WERI-Rb-1 (cell line): Measurements from ENCODE around the gene NFIA.

ENCODE experiments used
- DNase-seq: peaks from one replicate; pipeline ENCODE4 v3.0.0-alpha.2; 2020
- H3K27ac ChIP-seq: fragments of 250-450 bp; sonication (Bioruptor Pico); 2 replicates; pipeline ENCODE4 v1.5.1; 2020; ENCODE audit warnings: mild to moderate bottlenecking, moderate library complexity
- H3K27me3 ChIP-seq: fragments of 250-450 bp; sonication (Bioruptor Pico); 2 replicates; pipeline ENCODE4 v1.5.1; 2021; ENCODE audit warnings: mild to moderate bottlenecking, low read depth, moderate library complexity; ENCODE audit not compliant: insufficient read depth, severe bottlenecking
- H3K36me3 ChIP-seq: fragments of 250-450 bp; sonication (Bioruptor Pico); 2 replicates; pipeline ENCODE4 v1.5.1; 2020; ENCODE audit warnings: mild to moderate bottlenecking, moderate library complexity
- H3K4me3 ChIP-seq: 2 replicates; pipeline ENCODE4 v1.5.1; 2011; ENCODE audit warnings: low read depth, mild to moderate bottlenecking, control low read depth, low read length
- H3K9me3 ChIP-seq: fragments of 250-450 bp; sonication (Bioruptor Pico); 2 replicates; pipeline ENCODE4 v1.5.1; 2021; ENCODE audit warnings: mild to moderate bottlenecking, moderate library complexity; ENCODE audit not compliant: severe bottlenecking
- CTCF ChIP-seq: IDR thresholded peaks from 2 replicates; pipeline ENCODE4 v1.5.1; 2011; ENCODE audit warnings: low read depth, mild to moderate bottlenecking, control low read depth, inconsistent platforms, low read length

The NFIA gene

GRCh38 chr1:61494000-61494399, 411.6 kb downstream of the NFIA start:
- Histone ChIP-seq H3K9me3 (no peaks in the 10 kb centered on the region), H3K27me3 (no peaks in the 10 kb centered on the region), H3K4me3 (no peak overlapping the region), H3K27ac (no peak overlapping the region), H3K36me3 (no peaks in the 10 kb centered on the region)
- TF ChIP-seq CTCF = no peak
- DNase-seq = no peak

- Histone ChIP-seq H3K36me3 (no peaks in the 10 kb centered on the region), H3K27ac (no peak overlapping the region), H3K27me3 (no peaks in the 10 kb centered on the region), H3K4me3 (no peak overlapping the region), H3K9me3 (no peaks in the 10 kb centered on the region)
- no peak for TF ChIP-seq CTCF
- no peak for DNase-seq
Observed at GRCh38 chr1:61496501-61496900, 414.1 kb downstream of the NFIA start.

- Histone ChIP-seq H3K27me3 (no peaks in the 10 kb centered on the region), H3K9me3 (no peaks in the 10 kb centered on the region), H3K4me3 (no peak overlapping the region), H3K27ac (no peak overlapping the region), H3K36me3 (no peaks in the 10 kb centered on the region)
- no peak for TF ChIP-seq CTCF
- DNase-seq = no peak
Observed at GRCh38 chr1:61497013-61497412, 414.7 kb downstream of the NFIA start.

GRCh38 chr1:61498342-61498741, 416.0 kb downstream of the NFIA start:
- Histone ChIP-seq H3K4me3 (no peak overlapping the region), H3K27ac (no peak overlapping the region)
- TF ChIP-seq CTCF = no peak

GRCh38 chr1:61501971-61502916, 419.9 kb downstream of the NFIA start:
- no peaks in the 10 kb centered on the region for H3K27me3 ChIP-seq
- no peak for TF ChIP-seq CTCF

More at GRCh38 chr1:61498342-61498741, 416.0 kb downstream of the NFIA start:
- no peaks in the 10 kb centered on the region for H3K27me3 ChIP-seq
- H3K36me3 ChIP-seq = no peaks in the 10 kb centered on the region
- DNase-seq = no peak
- H3K9me3 ChIP-seq = no peaks in the 10 kb centered on the region

More at GRCh38 chr1:61501971-61502916, 419.9 kb downstream of the NFIA start:
- Histone ChIP-seq H3K4me3 (no peak overlapping the region), H3K9me3 (no peaks in the 10 kb centered on the region), H3K27ac (no peak overlapping the region), H3K36me3 (no peaks in the 10 kb centered on the region)
- DNase-seq = no peak
